DOHH2 (cell line): ENCODE data around the gene HCK.

ENCODE experiments used
- H3F3A ChIP-seq: fragments of 200-600 bp; sonication (generic), shearing (Covaris generic); 2 replicates; pipeline ENCODE4 v1.6.0; 2016; ENCODE audit warnings: antibody characterized with exemption, mild to moderate bottlenecking; ENCODE audit not compliant: control insufficient read depth, insufficient read depth
- H3K27ac ChIP-seq: fragments of 200-600 bp; sonication (generic); 2 replicates; pipeline ENCODE4 v1.5.1; 2014; ENCODE audit warnings: low read depth, mild to moderate bottlenecking, low read length, moderate library complexity
- H3K27me3 ChIP-seq: fragments of 200-600 bp; sonication (generic); 2 replicates; pipeline ENCODE4 v1.6.1; 2014; ENCODE audit warnings: mild to moderate bottlenecking, low read length, mixed read lengths; ENCODE audit not compliant: control insufficient read depth
- H3K36me3 ChIP-seq: fragments of 200-600 bp; sonication (generic); 2 replicates; pipeline ENCODE4 v1.6.1; 2014; ENCODE audit warnings: mild to moderate bottlenecking, low read length, moderate library complexity, mixed read lengths; ENCODE audit not compliant: control insufficient read depth
- H3K4me1 ChIP-seq: fragments of 200-600 bp; sonication (generic); 2 replicates; pipeline ENCODE4 v1.6.1; 2014; ENCODE audit warnings: mild to moderate bottlenecking, low read length, mixed read lengths; ENCODE audit not compliant: control insufficient read depth
- H3K4me2 ChIP-seq: fragments of 200-600 bp; sonication (generic); 2 replicates; pipeline ENCODE4 v1.6.0; 2014; ENCODE audit warnings: mild to moderate bottlenecking, low read length, moderate library complexity
- H3K4me3 ChIP-seq: fragments of 200-600 bp; sonication (generic); 2 replicates; pipeline ENCODE4 v1.5.1; 2014; ENCODE audit warnings: mild to moderate bottlenecking, low read length, mixed read lengths
- H3K79me2 ChIP-seq: fragments of 200-600 bp; sonication (generic); 2 replicates; pipeline ENCODE4 v1.6.1; 2014; ENCODE audit warnings: mild to moderate bottlenecking, low read length, mixed read lengths; ENCODE audit not compliant: control insufficient read depth
- H3K9me2 ChIP-seq: fragments of 200-600 bp; sonication (generic); replicated peaks from 2 replicates; pipeline ENCODE4 v1.6.1; 2014; ENCODE audit warnings: mild to moderate bottlenecking, low read length, mixed read lengths; ENCODE audit not compliant: control insufficient read depth
- H3K9me3 ChIP-seq: fragments of 200-600 bp; sonication (generic); 2 replicates; pipeline ENCODE4 v1.6.1; 2014; ENCODE audit warnings: antibody characterized with exemption, low read length, mixed read lengths; ENCODE audit not compliant: control insufficient read depth, insufficient read depth
- H4K20me1 ChIP-seq: fragments of 200-600 bp; sonication (generic); 2 replicates; pipeline ENCODE4 v1.6.0; 2014; ENCODE audit warnings: low read depth, mild to moderate bottlenecking, antibody characterized with exemption, low read length, moderate library complexity; ENCODE audit not compliant: control insufficient read depth, insufficient read depth
- CTCF ChIP-seq: fragments of 200-600 bp; sonication (generic); IDR thresholded peaks from one replicate; pipeline ENCODE4 v1.5.1; 2014; ENCODE audit warnings: antibody characterized with exemption, mild to moderate bottlenecking, low read depth, low read length; ENCODE audit not compliant: poor library complexity, severe bottlenecking
- EZH2phosphoT487 ChIP-seq: fragments of 200-600 bp; sonication (generic); IDR thresholded peaks from 2 replicates; pipeline ENCODE4 v1.6.1; 2017; ENCODE audit warnings: borderline replicate concordance, mild to moderate bottlenecking, antibody characterized with exemption, low read length, moderate library complexity, mixed read lengths

Gene HCK

GRCh38 chr20:32051720-32052089 is 337 bp upstream of the HCK start:
- TF ChIP-seq CTCF (no peak), EZH2phosphoT487 (no peak)
- H3K4me1 ChIP-seq: peaks cover 39% of the 10 kb centered on the region
- H3K4me3 ChIP-seq: peak overlapping the region; percentile 78
- no peaks in the 10 kb centered on the region for H3K9me3 ChIP-seq
- no peaks in the 10 kb centered on the region for H3K79me2 ChIP-seq
- no peak overlapping the region for H3K27ac ChIP-seq
- H3K9me2 ChIP-seq: no peaks in the 10 kb centered on the region
- peak overlapping the region; percentile 90 for H3K4me2 ChIP-seq
- H3K27me3 ChIP-seq: peaks cover 16% of the 10 kb centered on the region
- 0 out of 2 replicates have a peak, but pooled peaks cover 2% of the 10 kb centered on the region for H3F3A ChIP-seq
- no peaks in the 10 kb centered on the region for H4K20me1 ChIP-seq
- H3K36me3 ChIP-seq: no peaks in the 10 kb centered on the region

GRCh38 chr20:32052778-32053362 is 828 bp downstream of the HCK start:
- Histone ChIP-seq H3K4me2 (peak overlapping the region; percentile 90), H3K9me3 (no peaks in the 10 kb centered on the region), H3K4me1 (peaks cover 49% of the 10 kb centered on the region), H3F3A (0 out of 2 replicates have a peak, but pooled peaks cover 2% of the 10 kb centered on the region), H3K9me2 (no peaks in the 10 kb centered on the region), H3K4me3 (peak overlapping the region; percentile 78), H3K36me3 (no peaks in the 10 kb centered on the region), H3K27ac (no peak overlapping the region), H3K79me2 (no peaks in the 10 kb centered on the region), H3K27me3 (peaks cover 16% of the 10 kb centered on the region), H4K20me1 (no peaks in the 10 kb centered on the region)
- TF ChIP-seq EZH2phosphoT487: no peak
- TF ChIP-seq CTCF: no peak

- peaks cover 49% of the 10 kb centered on the region for H3K4me1 ChIP-seq
- no peaks in the 10 kb centered on the region for H3K9me3 ChIP-seq
- no peaks in the 10 kb centered on the region for H4K20me1 ChIP-seq
- H3K4me2 ChIP-seq: no peak overlapping the region
- TF ChIP-seq EZH2phosphoT487 (no peak), CTCF (no peak)
- 0 out of 2 replicates have a peak, but pooled peaks cover 2% of the 10 kb centered on the region for H3F3A ChIP-seq
- H3K79me2 ChIP-seq: no peaks in the 10 kb centered on the region
- no peak overlapping the region for H3K4me3 ChIP-seq
- no peaks in the 10 kb centered on the region for H3K9me2 ChIP-seq
- H3K27ac ChIP-seq: no peak overlapping the region
- no peaks in the 10 kb centered on the region for H3K36me3 ChIP-seq
- peaks cover 16% of the 10 kb centered on the region for H3K27me3 ChIP-seq
These were observed 1.6 kb downstream of the HCK start for GRCh38 chr20:32053648-32054047.
